HG03039 (cell line): ENCODE data around the gene PAM.

Experiments
- ATAC-seq: cut with Tn5 transposase; IDR thresholded peaks from one replicate; pipeline ENCODE4 v1.9.1; 2021; ENCODE audit warnings: mild to moderate bottlenecking, moderate library complexity; ENCODE audit not compliant: unreplicated experiment

Gene PAM

GRCh38 chr5:102807878-102808502 is 52.9 kb downstream of the PAM start:
- no peak for ATAC-seq

- ATAC-seq, result no peak
Measured at GRCh38 chr5:102809033-102809432, 53.9 kb downstream of the PAM start.

- no peak for ATAC-seq
Measured at GRCh38 chr5:102811972-102812371, 56.9 kb downstream of the PAM start.

GRCh38 chr5:102813740-102814139 is 58.6 kb downstream of the PAM start:
- ATAC-seq, result no peak

- ATAC-seq, result no peak
Measured at GRCh38 chr5:102815084-102815483, 60.0 kb downstream of the PAM start.

GRCh38 chr5:102815540-102816332 is 60.6 kb downstream of the PAM start:
- no peak for ATAC-seq

- no peak for ATAC-seq
Measured at GRCh38 chr5:102818345-102818744, 63.2 kb downstream of the PAM start.

- no peak for ATAC-seq
Measured at GRCh38 chr5:102818934-102819333, 63.8 kb downstream of the PAM start.

GRCh38 chr5:102819634-102820033 is 64.5 kb downstream of the PAM start:
- ATAC-seq, result no peak

- no peak for ATAC-seq
Measured at GRCh38 chr5:102823441-102823874, 68.4 kb downstream of the PAM start.

- ATAC-seq, result no peak
Measured at GRCh38 chr5:102826629-102827028, 71.5 kb downstream of the PAM start.

- ATAC-seq, result no peak
Measured at GRCh38 chr5:102830241-102830640, 75.1 kb downstream of the PAM start.

- no peak for ATAC-seq
Measured at GRCh38 chr5:102832445-102832844, 77.3 kb downstream of the PAM start.

GRCh38 chr5:102833146-102833545 is 78.0 kb downstream of the PAM start:
- ATAC-seq, result no peak

GRCh38 chr5:102834438-102834964 is 79.4 kb downstream of the PAM start:
- ATAC-seq, result no peak

- no peak for ATAC-seq
Measured at GRCh38 chr5:102835717-102836116, 80.6 kb downstream of the PAM start.

GRCh38 chr5:102841021-102841420 is 85.9 kb downstream of the PAM start:
- no peak for ATAC-seq

GRCh38 chr5:102843997-102844396 is 88.9 kb downstream of the PAM start:
- no peak for ATAC-seq

- ATAC-seq, result no peak
Measured at GRCh38 chr5:102845041-102845440, 89.9 kb downstream of the PAM start.

GRCh38 chr5:102850503-102850902 is 95.4 kb downstream of the PAM start:
- ATAC-seq, result no peak

- ATAC-seq, result no peak
Measured at GRCh38 chr5:102853680-102854079, 98.6 kb downstream of the PAM start.

- no peak for ATAC-seq
Measured at GRCh38 chr5:102855681-102856388, 100.7 kb downstream of the PAM start.
